Measurements from ENCODE around the gene XRN2. TPM values are rescaled to one million over a fixed set of nuclear protein-coding genes. Genes with fewer than 3 reads are reported as not detected.

Gene XRN2
- total and polyA plus RNA-seq, 4 donors = 20.9 to 40.3 (median 25.2) TPM

DNA sequence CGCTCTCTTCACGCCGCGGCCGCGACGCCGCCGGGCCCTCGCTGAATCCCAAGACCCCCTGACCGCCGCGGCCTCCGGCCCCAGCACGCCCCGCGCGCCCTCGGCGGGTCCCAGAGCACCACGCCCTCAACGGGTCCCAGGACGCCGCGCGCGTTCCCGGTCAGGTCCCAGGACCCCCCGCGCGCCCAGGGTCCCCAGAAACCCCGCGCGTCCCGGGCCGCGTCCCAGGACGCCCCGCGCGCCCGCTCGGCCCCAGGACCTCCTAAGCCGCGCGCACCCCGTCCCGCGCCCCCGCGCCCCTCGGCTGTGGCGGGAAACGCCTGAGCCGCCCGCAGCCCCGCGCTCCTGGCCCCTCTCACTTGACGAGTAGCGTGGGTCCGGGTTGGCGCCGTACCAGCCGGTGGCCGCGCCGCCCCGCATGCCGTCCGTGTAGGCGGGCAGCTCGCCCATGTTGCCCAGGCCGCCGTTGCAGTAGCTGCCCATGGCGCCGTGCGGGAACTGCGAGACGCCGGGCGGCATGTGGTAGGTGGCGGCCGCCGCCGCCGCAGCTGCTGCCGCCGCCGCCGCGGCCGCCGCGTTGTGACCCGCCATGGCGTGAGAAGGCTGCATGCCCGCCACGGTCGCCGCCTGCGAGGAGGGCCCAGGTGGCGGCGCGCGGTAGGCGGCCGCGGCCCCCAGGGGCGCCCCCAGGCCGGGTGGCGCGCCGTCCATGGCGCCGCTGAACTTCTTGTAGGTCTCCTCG lies 93.6 kb downstream of the XRN2 start (continued):
- TF ChIP-seq, protein P1, sequence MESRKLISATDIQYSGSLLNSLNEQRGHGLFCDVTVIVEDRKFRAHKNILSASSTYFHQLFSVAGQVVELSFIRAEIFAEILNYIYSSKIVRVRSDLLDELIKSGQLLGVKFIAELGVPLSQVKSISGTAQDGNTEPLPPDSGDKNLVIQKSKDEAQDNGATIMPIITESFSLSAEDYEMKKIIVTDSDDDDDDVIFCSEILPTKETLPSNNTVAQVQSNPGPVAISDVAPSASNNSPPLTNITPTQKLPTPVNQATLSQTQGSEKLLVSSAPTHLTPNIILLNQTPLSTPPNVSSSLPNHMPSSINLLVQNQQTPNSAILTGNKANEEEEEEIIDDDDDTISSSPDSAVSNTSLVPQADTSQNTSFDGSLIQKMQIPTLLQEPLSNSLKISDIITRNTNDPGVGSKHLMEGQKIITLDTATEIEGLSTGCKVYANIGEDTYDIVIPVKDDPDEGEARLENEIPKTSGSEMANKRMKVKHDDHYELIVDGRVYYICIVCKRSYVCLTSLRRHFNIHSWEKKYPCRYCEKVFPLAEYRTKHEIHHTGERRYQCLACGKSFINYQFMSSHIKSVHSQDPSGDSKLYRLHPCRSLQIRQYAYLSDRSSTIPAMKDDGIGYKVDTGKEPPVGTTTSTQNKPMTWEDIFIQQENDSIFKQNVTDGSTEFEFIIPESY (IDR thresholded peaks at IDR 0.05) = no peak
- TF ChIP-seq JUND (IDR thresholded peaks at IDR 0.05) (no peak), RXRA (IDR thresholded peaks at IDR 0.05) (no peak), FOXA2 (IDR thresholded peaks at IDR 0.05) (no peak), RAD21 (IDR thresholded peaks at IDR 0.05) (no peak), NR2F2 (IDR thresholded peaks at IDR 0.05) (no peak), HNF4A (conservative IDR thresholded peaks at IDR 0.05) (no peak), EGR1 (IDR thresholded peaks at IDR 0.05; ENCODE audit: low read depth in 2 of 2) (no peak), GABPA (IDR thresholded peaks at IDR 0.05 in 1 of 2, conservative IDR thresholded peaks at IDR 0.05 in 1 of 2) (no peak)
- TF ChIP-seq, protein P2, sequence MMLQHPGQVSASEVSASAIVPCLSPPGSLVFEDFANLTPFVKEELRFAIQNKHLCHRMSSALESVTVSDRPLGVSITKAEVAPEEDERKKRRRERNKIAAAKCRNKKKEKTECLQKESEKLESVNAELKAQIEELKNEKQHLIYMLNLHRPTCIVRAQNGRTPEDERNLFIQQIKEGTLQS (IDR thresholded peaks at IDR 0.05) = no peak
- TF ChIP-seq, protein P3, sequence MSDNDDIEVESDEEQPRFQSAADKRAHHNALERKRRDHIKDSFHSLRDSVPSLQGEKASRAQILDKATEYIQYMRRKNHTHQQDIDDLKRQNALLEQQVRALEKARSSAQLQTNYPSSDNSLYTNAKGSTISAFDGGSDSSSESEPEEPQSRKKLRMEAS (IDR thresholded peaks at IDR 0.05) = no peak

DNA sequence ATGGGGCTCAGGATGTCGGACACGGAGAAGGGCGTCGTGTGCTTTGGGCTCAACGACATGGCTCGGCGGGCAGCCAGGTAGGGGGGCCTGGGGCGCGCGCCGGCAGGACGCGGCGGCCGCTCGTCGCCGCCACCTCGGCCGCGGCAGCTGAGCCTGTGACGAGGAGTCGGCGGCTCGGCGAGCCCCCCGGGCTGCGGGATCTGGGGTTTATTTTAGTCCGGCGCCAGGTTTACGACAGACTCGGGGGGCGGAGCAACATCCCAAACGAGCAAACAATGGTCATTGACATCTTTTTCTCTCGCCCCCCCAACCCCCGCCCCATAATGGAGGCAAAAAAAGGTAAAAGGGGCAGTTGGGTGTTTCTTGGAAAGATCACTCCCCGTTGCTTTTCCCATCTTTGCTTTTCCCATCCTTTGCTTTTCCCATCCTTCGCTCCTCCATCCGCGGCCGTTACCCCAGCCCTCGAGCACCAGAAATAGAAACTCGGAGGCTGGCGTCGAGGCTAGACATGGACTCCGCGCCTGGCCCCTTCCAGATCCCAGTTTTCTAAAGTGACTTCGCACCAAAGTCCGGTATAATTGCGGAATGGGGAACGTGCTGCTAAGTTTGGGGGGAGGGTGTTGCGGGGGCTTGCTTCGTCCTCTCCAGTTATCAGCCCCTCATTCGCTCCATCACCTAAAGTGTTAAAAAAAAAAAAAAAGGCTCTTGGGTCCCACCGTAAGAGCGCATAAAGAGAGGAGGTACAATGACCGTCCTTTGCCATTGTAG lies 94.4 kb downstream of the XRN2 start, which contains the start of gene NKX2-4:
TSS of gene NKX2-4 (minus strand) at position 186 of the 768 bp plus-strand sequence. CDS start at position 59, 127 bp downstream.
- Histone ChIP-seq H3K4me1 (ENCODE audit: control insufficient read depth in 4 of 4, insufficient read depth in 4 of 4, low read length in 3 of 4) (peaks cover 2 to 19% (median 15%) of the 10 kb centered on the region in 4 donors), H3K4me3 (ENCODE audit: low read depth in 1 of 3, low read length in 3 of 3) (peak within 1 kb of the TSS in 1 of 3 donors; percentile 32), H3K9me3 (ENCODE audit: control insufficient read depth in 4 of 4, low read length in 3 of 4) (peaks cover 0 to 16% (median 0%) of the 10 kb centered on the region in 4 donors), H3K9ac (ENCODE audit: low read depth in 1 of 2, low read length in 2 of 2) (no peak within 1 kb of the TSS), H3K27me3 (ENCODE audit: control insufficient read depth in 4 of 4, insufficient read depth in 4 of 4, low read length in 3 of 4) (peaks cover 4 to 40% (median 15%) of the 10 kb centered on the region in 4 donors), H3K36me3 (ENCODE audit: control insufficient read depth in 4 of 4, insufficient read depth in 3 of 4, low read depth in 1 of 4, low read length in 3 of 4) (no peaks in the 10 kb centered on the region), H3K27ac (ENCODE audit: low read depth in 1 of 2, low read length in 2 of 2) (no peak within 1 kb of the TSS)
- no peak for TF ChIP-seq NR2F2 (IDR thresholded peaks at IDR 0.05)
- TF ChIP-seq TAF1 (conservative IDR thresholded peaks at IDR 0.05) = no peak
- TF ChIP-seq FOXA1 (IDR thresholded peaks at IDR 0.05) = no peak
- TF ChIP-seq GABPA (IDR thresholded peaks at IDR 0.05 in 1 of 2, conservative IDR thresholded peaks at IDR 0.05 in 1 of 2) = no peak
- TF ChIP-seq, protein P4, sequence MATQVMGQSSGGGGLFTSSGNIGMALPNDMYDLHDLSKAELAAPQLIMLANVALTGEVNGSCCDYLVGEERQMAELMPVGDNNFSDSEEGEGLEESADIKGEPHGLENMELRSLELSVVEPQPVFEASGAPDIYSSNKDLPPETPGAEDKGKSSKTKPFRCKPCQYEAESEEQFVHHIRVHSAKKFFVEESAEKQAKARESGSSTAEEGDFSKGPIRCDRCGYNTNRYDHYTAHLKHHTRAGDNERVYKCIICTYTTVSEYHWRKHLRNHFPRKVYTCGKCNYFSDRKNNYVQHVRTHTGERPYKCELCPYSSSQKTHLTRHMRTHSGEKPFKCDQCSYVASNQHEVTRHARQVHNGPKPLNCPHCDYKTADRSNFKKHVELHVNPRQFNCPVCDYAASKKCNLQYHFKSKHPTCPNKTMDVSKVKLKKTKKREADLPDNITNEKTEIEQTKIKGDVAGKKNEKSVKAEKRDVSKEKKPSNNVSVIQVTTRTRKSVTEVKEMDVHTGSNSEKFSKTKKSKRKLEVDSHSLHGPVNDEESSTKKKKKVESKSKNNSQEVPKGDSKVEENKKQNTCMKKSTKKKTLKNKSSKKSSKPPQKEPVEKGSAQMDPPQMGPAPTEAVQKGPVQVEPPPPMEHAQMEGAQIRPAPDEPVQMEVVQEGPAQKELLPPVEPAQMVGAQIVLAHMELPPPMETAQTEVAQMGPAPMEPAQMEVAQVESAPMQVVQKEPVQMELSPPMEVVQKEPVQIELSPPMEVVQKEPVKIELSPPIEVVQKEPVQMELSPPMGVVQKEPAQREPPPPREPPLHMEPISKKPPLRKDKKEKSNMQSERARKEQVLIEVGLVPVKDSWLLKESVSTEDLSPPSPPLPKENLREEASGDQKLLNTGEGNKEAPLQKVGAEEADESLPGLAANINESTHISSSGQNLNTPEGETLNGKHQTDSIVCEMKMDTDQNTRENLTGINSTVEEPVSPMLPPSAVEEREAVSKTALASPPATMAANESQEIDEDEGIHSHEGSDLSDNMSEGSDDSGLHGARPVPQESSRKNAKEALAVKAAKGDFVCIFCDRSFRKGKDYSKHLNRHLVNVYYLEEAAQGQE (IDR thresholded peaks at IDR 0.05) = no peak
- no peak for TF ChIP-seq FOXA2 (IDR thresholded peaks at IDR 0.05)
- TF ChIP-seq, protein P1 (IDR thresholded peaks at IDR 0.05) = no peak
- WGBS = 9% methylated on average over 57 of the region's 57 CpGs
- DNase-seq (ENCODE audit: low spot score) = no peak

Measured in liver (tissue), 9 donors.